ENCODE results near the gene IRF4.
"Not testable (repeated sequence)": the region's sequence is repeated elsewhere in the genome, so short reads cannot be mapped to it uniquely, and the experiment has no call there.

IRF4 gene

GRCh38 chr6:415087-415486 is 23.5 kb downstream of the IRF4 start:
- DNase-seq (ENCODE audit: low read depth in 2 of 3, low spot score in 2 of 3) = no peak

DNA sequence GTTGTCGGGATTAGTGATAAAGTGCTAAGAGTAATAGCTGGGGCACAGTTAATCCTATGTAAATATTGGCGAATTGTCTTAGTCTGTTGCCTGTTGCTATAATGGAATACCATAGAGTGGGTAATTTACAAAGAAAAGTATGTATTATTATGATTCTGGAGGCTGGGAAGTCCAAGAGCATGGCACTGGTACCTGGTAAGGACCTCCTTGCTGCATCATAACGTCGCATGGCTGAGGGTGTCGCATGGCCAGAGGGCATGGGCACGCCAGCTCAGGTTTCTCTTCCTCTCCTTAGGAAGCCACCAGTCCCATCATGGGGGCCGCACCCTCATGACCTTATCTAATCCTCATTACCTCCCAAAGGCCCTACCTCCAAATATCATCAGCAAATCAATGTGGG is 29.7 kb downstream of the IRF4 start:
- DNase-seq (ENCODE audit: low read depth in 2 of 3, low spot score in 2 of 3) = no peak

- DNase-seq (ENCODE audit: low read depth in 2 of 3, low spot score in 2 of 3) = no peak
These were observed 31.0 kb downstream of the IRF4 start for GRCh38 chr6:422433-423054.

GRCh38 chr6:423055-423798 is 31.7 kb downstream of the IRF4 start:
- DNase-seq (ENCODE audit: low read depth in 2 of 3, low spot score in 2 of 3) = no peak

DNA sequence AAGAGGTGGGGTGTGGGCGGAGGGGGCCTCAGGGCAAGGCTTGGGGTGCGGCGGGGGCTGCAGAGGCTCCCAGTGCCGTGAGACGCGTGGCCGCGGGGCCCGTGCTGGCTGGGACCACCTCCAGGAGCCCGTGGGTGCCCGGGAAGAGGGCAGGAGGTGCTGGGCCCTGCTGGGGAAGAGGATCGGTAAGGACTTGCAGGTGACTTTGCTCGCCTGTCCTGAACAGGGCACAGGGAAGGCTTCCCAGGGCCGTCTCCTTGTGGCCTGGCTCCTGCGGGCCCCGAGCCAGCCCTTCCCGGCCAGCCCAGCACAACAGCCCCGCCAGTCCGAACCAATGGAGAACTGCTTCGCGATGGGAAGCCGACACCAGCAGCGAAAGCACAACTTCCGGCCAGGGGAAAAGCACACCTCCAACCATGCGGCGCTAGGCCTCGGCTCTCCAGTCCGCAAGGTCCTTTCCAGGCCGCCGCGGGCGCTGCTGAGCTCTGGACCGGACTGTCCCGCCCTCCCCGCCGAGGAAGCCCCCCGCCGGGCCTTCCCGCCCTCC is 32.3 kb downstream of the IRF4 start:
- no peak for DNase-seq (ENCODE audit: low read depth in 2 of 3, low spot score in 2 of 3)

DNA sequence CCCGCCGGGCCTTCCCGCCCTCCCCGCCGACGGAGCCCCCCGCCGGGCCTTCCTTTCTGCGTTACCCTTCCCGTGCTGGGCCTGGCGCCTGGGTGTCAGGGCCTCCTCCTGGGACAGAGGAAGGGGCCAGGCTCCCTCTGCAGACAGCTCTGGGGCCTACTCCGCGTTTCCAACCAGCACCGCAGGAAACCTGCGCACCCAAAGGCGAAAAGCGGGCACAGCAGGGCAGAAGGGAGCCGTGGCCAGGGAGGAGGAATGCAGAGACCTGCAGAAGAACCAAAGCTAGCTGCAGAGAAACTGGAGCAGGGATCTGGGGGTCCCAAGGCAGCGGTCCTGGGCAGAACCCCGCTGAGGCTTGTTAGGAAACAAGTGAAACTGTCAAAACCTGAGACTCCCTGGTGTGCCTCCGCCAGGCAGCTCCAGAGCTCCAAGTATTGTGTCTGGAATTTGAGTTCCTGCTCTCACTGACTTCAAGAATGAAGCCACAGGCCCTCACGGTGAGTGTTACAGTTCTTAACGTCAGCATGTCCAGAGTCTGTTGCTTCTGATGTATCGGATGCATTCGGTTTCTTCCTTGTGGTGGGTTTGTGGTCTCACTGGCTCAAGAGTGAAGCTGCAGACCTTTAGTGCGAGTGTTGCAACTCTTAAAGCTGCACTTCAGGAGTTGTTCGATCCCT is 33.3 kb downstream of the IRF4 start:
- DNase-seq (ENCODE audit: low read depth in 2 of 3, low spot score in 2 of 3) = no peak

DNA sequence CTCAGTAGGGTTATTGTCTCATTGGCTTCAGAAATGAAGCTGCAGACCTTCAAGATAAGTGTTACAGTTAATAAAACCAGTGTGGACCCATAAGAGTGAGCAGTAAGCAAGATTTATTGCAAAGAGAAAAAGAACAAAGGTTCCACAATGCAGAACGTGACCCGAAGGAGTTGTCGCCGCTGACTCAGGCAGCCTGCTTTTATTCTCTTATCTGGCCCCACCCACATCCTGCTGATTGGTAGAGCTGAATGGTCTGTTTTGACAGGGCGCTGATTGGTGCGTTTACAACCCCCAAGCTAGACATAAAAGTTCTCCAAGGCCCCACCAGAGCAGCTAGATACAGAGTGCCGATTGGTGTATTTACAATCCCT is 33.9 kb downstream of the IRF4 start:
- DNase-seq (ENCODE audit: low read depth in 2 of 3, low spot score in 2 of 3) = not testable (repeated sequence)

DNA sequence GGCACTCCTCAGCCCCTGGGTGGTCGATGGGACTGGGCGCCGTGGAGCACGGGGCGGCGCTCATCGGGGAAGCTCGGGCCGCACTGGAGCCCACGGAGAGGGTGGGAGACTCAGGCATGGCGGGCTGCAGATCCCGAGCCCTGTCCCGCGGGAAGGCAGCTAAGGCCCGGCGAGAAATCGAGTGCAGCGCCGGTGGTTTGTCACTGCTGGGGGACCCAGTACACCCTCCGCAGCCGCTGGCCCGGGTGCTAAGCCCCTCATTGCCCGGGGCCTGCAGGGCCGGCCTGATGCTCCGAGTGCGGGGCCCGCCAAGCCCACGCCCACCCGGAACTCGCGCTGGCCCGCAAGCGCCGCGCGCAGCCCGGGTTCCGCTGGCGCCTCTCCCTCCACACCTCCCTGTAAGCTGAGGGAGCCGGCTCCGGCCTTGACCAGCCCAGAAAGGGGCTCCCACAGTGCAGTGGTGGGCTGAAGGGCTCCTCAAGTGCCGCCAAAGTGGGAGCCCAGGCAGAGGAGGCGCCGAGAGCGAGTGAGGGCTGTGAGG is 34.7 kb downstream of the IRF4 start:
- not testable (repeated sequence) for DNase-seq (ENCODE audit: low read depth in 2 of 3, low spot score in 2 of 3)

GRCh38 chr6:428047-428603 is 36.6 kb downstream of the IRF4 start:
- no peak for DNase-seq (ENCODE audit: low read depth in 2 of 3, low spot score in 2 of 3)

- DNase-seq (ENCODE audit: low read depth in 2 of 3, low spot score in 2 of 3) = no peak
These were observed 38.1 kb downstream of the IRF4 start for GRCh38 chr6:429515-430121.

GRCh38 chr6:431504-431903 is 40.0 kb downstream of the IRF4 start:
- DNase-seq (ENCODE audit: low read depth in 2 of 3, low spot score in 2 of 3) = no peak

DNA sequence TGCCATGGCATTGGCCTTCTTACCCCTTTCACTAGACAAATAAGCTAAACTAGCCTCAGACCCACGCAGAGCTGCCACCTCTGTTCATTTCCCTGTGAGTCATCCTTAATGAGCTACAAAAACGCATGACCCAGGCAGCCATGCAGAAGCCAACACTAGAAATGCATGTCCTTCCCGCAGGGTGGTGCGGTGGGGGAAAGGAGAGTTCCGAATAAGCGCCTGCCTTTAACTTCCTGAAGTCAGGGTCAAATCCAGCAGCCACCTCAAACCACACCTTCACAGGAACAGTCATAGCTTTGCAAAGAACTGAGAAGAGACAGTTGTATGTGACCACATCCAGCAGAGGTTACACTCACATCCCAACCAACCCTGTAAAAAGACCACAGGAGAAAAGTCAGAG is 40.4 kb downstream of the IRF4 start:
- DNase-seq (ENCODE audit: low read depth in 2 of 3, low spot score in 2 of 3) = peak in 2 of 3 experiments; percentile 52 to 57

- no peak for DNase-seq (ENCODE audit: low read depth in 2 of 3, low spot score in 2 of 3)
These were observed 42.6 kb downstream of the IRF4 start for GRCh38 chr6:434051-434705.

DNA sequence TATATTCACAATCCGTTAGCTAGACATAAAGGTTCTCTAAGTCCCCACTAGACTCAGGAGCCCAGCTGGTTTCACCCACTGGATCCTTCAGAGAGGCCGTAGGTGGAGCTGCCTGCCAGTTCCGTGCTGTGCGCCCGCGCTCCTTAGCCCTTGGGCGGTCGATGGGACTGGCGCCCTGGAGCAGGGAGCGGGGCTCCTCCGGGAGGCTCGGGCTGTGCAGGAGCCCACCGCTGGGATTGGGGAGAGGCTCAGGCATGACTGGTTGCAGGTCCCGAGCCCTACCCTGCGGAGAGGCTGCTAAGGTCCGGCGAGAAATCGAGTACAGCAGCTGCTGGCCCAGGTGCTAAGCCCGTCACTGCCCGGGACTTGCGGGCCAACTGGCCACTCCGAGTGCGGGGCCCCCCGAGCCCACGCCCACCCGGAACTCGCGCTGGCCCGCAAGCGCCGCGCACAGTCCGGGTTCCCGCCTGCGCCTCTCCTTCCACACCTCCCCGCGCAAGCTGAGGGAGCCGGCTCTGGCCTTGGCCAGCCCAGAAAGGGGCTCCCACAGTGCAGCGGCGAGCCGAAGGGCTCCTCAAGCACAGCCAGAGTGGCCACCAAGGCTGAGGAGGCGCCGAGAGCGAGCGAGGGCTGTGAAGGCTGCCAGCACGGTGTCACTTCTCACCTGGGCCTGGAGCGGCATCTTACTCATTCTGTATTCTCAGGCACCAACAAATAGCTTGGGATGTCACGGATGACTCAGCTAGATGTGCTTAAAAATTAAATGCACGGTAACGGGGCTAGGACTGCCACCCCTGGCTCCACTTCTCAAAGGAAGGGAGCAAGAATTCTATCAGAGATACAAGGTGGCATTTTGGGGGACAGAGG is 44.1 kb downstream of the IRF4 start:
- no peak for DNase-seq (ENCODE audit: low read depth in 2 of 3, low spot score in 2 of 3)

- DNase-seq (ENCODE audit: low read depth in 2 of 3, low spot score in 2 of 3) = no peak
These were observed 44.9 kb downstream of the IRF4 start for GRCh38 chr6:436308-437036.

DNA sequence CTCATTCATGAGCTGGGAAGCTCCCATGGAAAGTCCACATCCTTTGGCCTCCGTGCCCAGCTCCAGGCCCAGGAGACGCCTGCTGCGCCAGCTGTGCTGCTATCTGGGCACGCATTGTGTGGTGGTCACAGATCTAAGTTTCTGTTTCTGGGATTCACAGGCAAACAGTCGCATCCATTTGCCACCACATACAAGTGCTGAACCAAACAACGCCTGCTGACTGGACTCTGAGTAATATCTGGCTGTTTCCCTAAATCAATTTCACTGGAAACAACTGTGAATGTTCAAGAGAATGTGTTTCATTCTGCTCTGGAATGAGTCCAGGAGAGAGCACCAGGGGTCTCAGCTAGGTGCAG is 45.5 kb downstream of the IRF4 start:
- DNase-seq (ENCODE audit: low read depth in 2 of 3, low spot score in 2 of 3) = no peak

- no peak for DNase-seq (ENCODE audit: low read depth in 2 of 3, low spot score in 2 of 3)
These were observed 47.1 kb downstream of the IRF4 start for GRCh38 chr6:438634-439170.

DNA sequence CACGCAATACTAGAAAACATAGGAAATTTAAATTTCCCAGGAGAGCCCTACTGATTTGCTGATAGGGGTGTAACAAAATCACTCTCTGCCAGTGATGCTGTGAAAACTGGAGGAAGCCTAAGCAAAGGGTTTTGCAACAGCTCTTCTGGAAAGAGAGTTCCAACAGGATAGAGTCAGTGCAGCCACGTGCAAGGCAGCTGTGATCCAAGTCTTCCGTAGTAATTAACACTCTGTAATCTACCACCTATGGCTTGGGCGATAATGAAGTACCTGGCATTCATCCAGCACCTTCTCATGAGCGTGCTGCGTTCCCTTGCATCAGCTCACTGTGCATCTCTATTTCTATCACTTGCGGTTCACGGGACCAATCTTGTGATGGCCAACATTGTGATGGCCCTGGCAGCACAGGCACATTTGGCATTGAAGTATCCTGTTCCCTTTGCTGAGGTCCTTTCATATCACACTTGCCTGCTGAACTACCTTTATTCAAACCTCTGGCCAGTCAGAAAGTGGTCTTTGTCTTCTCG is 48.2 kb downstream of the IRF4 start:
- DNase-seq (ENCODE audit: low read depth in 2 of 3, low spot score in 2 of 3) = no peak
